Stimulated activated naive CD8-positive, alpha-beta T cell treated with anti-CD3 and anti-CD28 coated beads, Interleukin-15, Interleukin-2, amounts not matched to agents 100 ng/mL and 50 ng/mL, for 24 hours (primary cell): ENCODE data around the gene TGM3.

ENCODE experiments used
- H3K27ac Mint-ChIP-seq: one replicate; pipeline ENCODE4 v1.8.0; 2021; ENCODE audit warnings: mild to moderate bottlenecking, mixed read lengths
- H3K27me3 Mint-ChIP-seq: one replicate; pipeline ENCODE4 v1.8.0; 2021; ENCODE audit warnings: mixed read lengths
- H3K36me3 Mint-ChIP-seq: one replicate; pipeline ENCODE4 v1.8.0; 2021; ENCODE audit warnings: low read depth, mixed read lengths
- H3K4me1 Mint-ChIP-seq: one replicate; pipeline ENCODE4 v1.8.0; 2021; ENCODE audit warnings: low read depth, mixed read lengths
- H3K4me3 Mint-ChIP-seq: one replicate; pipeline ENCODE4 v1.8.0; 2021; ENCODE audit warnings: mild to moderate bottlenecking, mixed read lengths
- H3K9me3 Mint-ChIP-seq: one replicate; pipeline ENCODE4 v1.8.0; 2021; ENCODE audit warnings: mixed read lengths

Gene TGM3

DNA sequence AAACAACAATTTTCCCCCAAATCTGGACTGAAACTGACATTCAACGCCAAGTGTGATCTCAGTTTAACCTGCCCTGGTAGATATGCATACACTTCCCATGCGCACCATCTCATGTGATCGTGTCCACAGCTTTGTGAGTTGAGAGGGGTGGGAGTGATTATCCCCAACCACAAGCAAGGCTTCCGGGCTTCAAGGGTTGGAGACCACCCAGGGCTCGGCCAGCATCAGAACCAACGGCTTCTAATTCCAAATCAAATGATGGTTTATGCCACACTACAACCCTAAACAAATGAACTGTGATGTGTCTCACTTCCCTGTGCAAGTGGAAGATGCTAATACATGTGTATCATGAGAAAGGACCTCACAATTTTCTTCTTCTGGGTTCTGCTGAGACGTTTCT is 515 bp upstream of the TGM3 start:
- no peaks in the 10 kb centered on the region for H3K4me1 Mint-ChIP-seq
- H3K27me3 Mint-ChIP-seq: no peaks in the 10 kb centered on the region
- H3K4me3 Mint-ChIP-seq: no peak overlapping the region
- H3K27ac Mint-ChIP-seq: no peak overlapping the region
- no peaks in the 10 kb centered on the region for H3K36me3 Mint-ChIP-seq
- no peaks in the 10 kb centered on the region for H3K9me3 Mint-ChIP-seq

DNA sequence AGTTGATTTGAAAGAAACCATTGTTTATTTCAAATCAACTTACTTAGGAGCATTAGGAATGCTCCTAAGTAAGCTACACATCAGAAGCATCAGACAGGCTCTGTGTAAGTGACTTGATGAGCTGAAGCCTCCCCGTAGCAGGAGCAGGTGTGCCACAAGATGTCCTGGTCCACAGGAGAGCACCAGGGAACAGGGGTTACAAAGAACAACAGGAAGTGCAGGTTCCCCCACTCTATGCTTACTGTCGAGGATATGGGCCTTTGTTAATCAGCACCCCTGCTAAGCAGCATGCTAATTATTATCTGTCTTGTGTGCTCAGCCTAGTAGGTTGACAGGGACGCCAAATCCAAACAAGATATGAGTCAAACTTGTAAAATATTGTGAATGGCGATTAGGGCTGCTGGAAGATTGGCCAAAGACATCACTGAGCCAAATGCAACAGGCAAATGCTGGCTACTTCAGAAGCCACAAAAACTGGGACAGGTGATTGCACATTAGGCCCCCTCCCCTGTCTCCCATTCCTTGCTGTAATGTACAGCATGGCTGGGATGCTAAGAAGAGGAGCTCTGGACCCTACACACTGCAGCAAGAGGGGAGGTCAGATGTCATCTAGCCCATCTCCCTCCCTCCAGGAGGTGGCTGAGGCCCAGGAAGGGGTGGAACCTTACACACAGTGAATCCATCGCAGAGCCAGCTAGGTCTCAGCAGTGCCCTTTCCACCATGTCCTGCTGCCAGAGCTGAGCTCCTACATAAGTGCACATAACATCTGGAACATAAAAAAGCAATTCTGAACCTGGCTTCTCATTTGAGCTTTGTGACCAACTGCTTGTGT is 939 bp downstream of the TGM3 start:
- no peak overlapping the region for H3K4me3 Mint-ChIP-seq
- H3K4me1 Mint-ChIP-seq: peaks cover 9% of the 10 kb centered on the region
- no peak overlapping the region for H3K27ac Mint-ChIP-seq
- H3K9me3 Mint-ChIP-seq: no peaks in the 10 kb centered on the region
- no peaks in the 10 kb centered on the region for H3K36me3 Mint-ChIP-seq
- H3K27me3 Mint-ChIP-seq: no peaks in the 10 kb centered on the region

DNA sequence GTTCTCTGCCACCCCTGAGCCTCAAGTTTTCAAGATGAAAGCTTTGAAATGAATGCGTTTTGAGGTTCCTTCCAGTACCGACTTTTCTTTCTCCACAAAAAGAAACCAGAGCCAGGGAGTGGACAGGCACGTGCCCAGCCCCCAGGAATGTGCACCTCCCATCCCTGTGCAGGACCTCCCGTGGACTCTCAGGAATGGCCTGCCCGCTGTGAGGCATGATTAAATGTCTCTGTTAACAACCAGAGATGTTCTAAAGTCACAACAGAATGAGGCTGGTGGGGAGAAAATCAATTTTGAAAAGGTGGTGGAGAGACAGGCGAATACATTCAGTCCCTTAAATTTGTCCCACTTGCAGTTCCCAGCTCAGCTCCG is 1.5 kb downstream of the TGM3 start:
- Mint-ChIP-seq H3K36me3 (no peaks in the 10 kb centered on the region), H3K4me1 (peaks cover 9% of the 10 kb centered on the region), H3K27ac (no peak overlapping the region), H3K4me3 (no peak overlapping the region), H3K9me3 (no peaks in the 10 kb centered on the region), H3K27me3 (no peaks in the 10 kb centered on the region)

DNA sequence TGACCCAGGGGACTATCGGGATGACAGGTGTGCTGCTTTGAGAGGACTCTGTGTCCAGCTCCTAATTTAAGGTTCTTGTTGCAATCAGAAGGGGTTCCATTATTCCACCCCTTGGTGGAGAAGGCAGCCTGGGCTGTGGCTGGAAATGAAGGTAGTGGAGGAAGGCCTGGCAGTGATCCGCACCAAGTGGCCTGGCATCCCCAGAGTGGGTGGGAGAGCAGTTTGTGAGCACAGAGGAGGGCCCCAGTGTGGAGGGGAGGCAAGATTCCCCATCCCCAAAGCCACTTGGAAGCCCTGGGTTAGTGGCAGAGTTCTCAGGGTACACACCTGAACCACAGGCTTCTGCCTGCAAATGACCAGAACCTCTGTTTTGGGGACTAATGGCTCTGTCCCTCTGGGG is 2.3 kb downstream of the TGM3 start:
- Mint-ChIP-seq H3K27me3 (peaks cover under 1% of the 10 kb centered on the region), H3K4me3 (no peak overlapping the region), H3K9me3 (no peaks in the 10 kb centered on the region), H3K27ac (no peak overlapping the region), H3K36me3 (no peaks in the 10 kb centered on the region), H3K4me1 (peaks cover 9% of the 10 kb centered on the region)

DNA sequence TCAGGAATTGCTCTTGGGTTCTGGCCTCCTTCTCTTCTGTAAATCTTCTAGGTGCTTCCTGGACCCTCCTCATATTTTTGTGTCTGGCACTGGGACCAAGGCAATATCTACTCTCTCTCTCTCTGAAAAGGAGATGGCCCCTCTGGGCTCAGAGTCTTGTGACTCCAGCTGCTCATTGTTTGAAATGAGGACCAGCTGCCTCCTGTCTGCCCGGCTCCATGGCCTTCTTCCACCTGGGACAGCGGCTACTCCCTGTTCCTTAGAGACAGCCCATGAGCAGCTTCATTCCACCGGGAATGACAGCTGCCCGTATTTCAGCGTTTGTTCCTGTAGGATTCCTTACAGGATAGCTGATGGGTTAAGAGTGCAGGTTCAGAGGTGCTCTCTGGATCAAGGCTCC is 2.9 kb downstream of the TGM3 start:
- H3K27ac Mint-ChIP-seq: no peak overlapping the region
- no peaks in the 10 kb centered on the region for H3K9me3 Mint-ChIP-seq
- H3K36me3 Mint-ChIP-seq: no peaks in the 10 kb centered on the region
- peaks cover 9% of the 10 kb centered on the region for H3K4me1 Mint-ChIP-seq
- peaks cover 3% of the 10 kb centered on the region for H3K27me3 Mint-ChIP-seq
- H3K4me3 Mint-ChIP-seq: no peak overlapping the region

DNA sequence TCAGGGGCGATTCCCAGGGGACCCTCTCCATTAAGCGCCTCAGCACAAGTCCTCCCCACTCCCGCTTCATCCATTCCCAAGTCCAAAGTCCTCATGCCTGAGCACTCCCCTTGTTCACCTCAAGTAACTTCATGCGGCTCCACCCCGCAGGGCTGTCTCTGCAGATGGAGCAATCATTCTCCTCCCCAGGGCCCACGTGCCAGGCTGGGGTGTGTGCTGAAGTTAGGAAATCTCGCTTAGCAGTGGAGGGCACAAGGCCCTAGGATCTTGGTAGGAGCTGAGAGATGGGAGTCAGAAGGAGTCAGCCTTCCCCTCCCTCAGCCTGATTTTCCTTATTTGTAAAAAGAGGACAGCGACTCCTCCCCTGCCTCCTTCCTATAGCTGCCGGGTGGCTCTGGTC is 3.5 kb downstream of the TGM3 start:
- H3K27ac Mint-ChIP-seq: no peak overlapping the region
- no peak overlapping the region for H3K4me3 Mint-ChIP-seq
- peaks cover 3% of the 10 kb centered on the region for H3K27me3 Mint-ChIP-seq
- H3K9me3 Mint-ChIP-seq: no peaks in the 10 kb centered on the region
- H3K36me3 Mint-ChIP-seq: no peaks in the 10 kb centered on the region
- peaks cover 9% of the 10 kb centered on the region for H3K4me1 Mint-ChIP-seq

DNA sequence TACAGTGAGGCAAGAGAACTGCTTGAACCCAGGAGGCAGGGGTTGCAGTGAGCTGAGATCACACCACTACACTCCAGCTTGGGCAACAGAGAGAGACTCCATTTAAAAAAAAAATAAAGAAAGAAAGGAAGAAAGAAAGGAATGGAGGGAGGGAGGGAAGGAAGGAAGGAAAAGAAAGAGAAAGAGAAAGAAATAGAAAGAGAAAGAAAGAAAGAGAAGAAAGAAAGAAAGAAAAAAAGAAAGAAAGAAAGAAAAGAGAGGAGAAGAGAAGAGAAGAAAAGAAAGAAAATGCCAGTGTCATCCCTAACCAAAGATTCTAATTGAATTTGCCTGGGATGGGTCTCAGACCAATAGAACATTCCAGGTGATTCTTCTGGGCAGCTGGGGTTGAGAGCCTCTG is 4.2 kb downstream of the TGM3 start:
- H3K4me1 Mint-ChIP-seq: peaks cover 9% of the 10 kb centered on the region
- H3K27me3 Mint-ChIP-seq: peaks cover 3% of the 10 kb centered on the region
- no peaks in the 10 kb centered on the region for H3K9me3 Mint-ChIP-seq
- H3K36me3 Mint-ChIP-seq: no peaks in the 10 kb centered on the region
- H3K27ac Mint-ChIP-seq: no peak overlapping the region
- no peak overlapping the region for H3K4me3 Mint-ChIP-seq

DNA sequence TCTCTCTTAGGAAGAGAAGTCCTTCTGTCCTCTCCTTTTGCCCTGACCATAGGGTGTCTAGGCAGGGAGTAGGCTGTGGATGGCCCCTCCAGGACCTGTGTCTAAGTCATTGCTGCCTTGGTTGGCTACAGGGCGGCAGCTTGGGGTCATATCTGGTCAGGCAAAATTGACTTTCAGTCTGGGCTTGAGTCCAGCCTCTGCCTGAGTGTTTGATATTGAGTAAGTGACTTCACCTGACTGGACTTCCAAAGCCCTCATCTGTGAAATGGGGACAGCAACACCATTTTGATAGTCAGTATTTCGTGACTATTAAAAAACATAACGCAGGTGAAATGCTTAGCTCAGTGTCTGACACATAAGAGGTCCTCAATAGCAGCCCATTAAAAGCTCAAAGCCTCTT is 4.6 kb downstream of the TGM3 start:
- Mint-ChIP-seq H3K9me3 (no peaks in the 10 kb centered on the region), H3K27me3 (peaks cover 3% of the 10 kb centered on the region), H3K27ac (no peak overlapping the region), H3K36me3 (no peaks in the 10 kb centered on the region), H3K4me3 (no peak overlapping the region), H3K4me1 (peaks cover 9% of the 10 kb centered on the region)

DNA sequence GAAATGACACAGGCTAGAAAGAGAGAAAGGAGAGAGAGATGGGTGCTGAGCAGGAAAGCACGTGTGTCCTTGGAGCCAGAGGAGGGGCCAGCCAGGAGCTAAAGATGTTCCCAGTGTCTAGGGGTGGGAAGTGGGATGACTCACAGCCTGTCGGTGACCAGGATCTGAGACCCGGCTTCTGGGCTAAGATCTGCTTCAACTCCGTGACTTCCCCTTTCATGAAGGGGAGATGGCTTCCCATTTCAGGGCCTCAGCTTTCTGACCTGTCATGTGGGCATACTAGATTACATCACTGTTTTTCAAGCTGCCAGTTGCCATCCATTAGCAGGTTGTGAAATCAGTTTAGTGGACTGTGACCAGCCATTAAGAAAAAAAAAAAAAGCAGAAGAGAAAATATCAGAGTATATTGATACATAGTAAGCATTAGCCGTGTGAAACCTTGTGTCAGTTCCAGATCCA is 5.4 kb downstream of the TGM3 start:
- Mint-ChIP-seq H3K27me3 (peaks cover 3% of the 10 kb centered on the region), H3K36me3 (no peaks in the 10 kb centered on the region), H3K4me1 (peaks cover 9% of the 10 kb centered on the region), H3K4me3 (no peak overlapping the region), H3K9me3 (no peaks in the 10 kb centered on the region), H3K27ac (no peak overlapping the region)

DNA sequence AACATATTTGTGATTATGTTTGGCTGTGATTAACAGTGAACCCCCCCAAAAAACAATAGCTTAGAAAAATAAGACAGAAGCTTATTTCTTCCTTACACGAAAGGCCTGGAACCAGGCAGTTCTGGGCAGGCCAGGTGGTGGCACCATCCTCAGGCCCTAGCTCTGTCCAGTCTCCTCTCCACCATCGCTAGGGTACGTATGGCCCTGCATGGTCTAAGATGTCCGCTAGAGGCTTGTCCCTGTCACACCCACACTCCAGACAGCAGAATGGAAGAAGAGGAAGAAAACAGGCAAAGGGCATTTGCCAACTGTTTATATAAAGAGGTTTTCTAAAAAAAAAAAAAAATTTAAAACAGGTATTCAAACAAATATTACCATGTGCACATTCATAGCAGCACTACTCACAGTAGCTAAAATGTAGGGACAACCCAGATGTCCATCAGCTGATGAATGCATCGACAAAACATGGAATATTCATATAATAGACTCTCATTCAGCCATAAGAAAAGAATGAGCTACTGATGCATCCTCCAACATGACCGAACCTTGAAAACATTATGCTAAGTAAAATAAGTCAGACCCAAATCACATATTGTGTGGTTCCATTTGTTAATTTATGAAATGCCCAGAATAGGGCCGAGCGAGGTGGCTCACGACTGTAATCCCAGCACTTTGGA is 6.7 kb downstream of the TGM3 start:
- Mint-ChIP-seq H3K4me1 (peaks cover 9% of the 10 kb centered on the region), H3K36me3 (no peaks in the 10 kb centered on the region), H3K9me3 (no peaks in the 10 kb centered on the region), H3K27me3 (peaks cover 9% of the 10 kb centered on the region), H3K4me3 (no peak overlapping the region), H3K27ac (no peak overlapping the region)

DNA sequence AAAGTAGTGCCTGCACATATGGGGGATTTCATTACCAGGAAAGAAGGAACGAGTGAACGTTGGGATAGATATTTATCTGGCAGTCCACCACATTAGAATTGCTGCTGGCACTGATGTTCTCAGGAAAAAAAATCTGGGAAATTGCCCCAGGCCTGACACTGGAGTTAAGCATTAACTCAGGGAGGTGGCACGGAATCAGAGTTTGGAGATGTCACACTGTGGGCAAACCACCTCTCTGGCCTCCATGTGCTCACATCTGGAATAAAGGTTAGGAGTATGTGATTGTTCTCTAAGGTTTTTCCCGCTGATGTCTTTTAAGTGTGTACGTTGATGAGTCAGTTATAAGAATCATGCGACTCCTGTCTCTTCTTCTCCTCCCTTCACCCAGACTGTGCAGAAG is 7.9 kb downstream of the TGM3 start:
- H3K27me3 Mint-ChIP-seq: peaks cover 9% of the 10 kb centered on the region
- H3K27ac Mint-ChIP-seq: no peak overlapping the region
- no peak overlapping the region for H3K4me3 Mint-ChIP-seq
- no peaks in the 10 kb centered on the region for H3K9me3 Mint-ChIP-seq
- H3K36me3 Mint-ChIP-seq: no peaks in the 10 kb centered on the region
- H3K4me1 Mint-ChIP-seq: peaks cover 9% of the 10 kb centered on the region

DNA sequence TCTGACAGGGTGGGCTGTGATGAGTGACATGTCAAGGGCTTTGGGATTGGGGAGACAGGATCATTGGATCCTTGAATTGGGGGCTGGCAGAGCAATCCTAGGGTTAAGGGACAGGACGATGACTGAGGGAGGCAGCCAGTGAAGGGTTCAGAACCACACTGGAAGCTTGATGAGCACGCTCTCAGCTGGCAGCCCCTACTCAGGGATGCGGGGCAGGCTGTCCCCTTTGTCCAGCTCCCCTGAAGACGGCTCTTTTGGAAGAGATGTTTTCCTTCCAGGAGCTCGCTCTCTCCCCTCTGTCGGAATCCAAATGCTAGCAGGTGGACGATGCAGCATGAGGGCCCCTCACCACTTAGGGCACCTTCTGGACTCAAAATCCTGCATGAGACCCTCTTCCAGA is 8.4 kb downstream of the TGM3 start:
- Mint-ChIP-seq H3K9me3 (no peaks in the 10 kb centered on the region), H3K4me1 (peaks cover 9% of the 10 kb centered on the region), H3K27ac (no peak overlapping the region), H3K4me3 (no peak overlapping the region), H3K27me3 (peaks cover 9% of the 10 kb centered on the region), H3K36me3 (no peaks in the 10 kb centered on the region)

DNA sequence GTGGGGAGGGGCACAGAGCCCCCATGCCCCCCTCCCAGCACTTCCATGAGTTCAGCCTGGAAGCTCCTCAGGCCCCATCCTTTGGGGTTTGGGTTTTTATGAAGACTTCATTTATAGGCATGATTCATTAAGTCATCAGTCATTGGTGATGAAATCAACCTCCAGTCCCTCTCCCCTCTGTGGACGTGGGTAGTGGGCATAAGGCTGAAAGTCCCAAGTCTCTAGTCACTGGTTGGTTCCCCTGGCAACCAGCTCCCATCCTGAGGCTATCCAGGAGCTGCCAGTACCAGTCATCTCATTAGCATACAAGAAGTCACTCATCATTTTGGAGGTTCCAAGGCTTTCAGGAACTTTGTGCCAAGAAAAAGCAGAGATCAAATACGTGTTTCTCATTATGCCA is 9.2 kb downstream of the TGM3 start:
- H3K27ac Mint-ChIP-seq: no peak overlapping the region
- H3K9me3 Mint-ChIP-seq: no peaks in the 10 kb centered on the region
- H3K27me3 Mint-ChIP-seq: peaks cover 9% of the 10 kb centered on the region
- H3K36me3 Mint-ChIP-seq: no peaks in the 10 kb centered on the region
- H3K4me1 Mint-ChIP-seq: peaks cover 9% of the 10 kb centered on the region
- H3K4me3 Mint-ChIP-seq: no peak overlapping the region

DNA sequence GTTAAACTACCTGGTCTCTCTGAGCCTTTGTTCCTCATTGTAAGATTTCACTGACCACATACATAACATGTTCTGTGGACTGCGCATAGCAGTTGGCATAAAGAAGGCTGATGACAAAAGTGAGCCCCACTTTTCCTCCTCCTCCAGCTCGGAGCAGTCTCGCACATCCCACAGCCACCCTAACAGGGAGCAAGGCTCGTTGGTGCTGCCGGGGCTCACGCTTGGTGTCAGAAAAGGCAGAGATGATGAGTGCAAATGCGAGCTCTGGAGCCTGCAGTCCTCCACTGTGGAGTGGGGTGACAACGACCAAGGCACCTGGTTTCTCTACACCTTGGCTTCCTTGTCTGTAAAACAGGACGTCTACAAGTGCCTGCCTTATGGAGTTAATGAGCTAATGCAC is 9.7 kb downstream of the TGM3 start:
- Mint-ChIP-seq H3K36me3 (no peaks in the 10 kb centered on the region), H3K27me3 (peaks cover 9% of the 10 kb centered on the region), H3K27ac (no peak overlapping the region), H3K9me3 (no peaks in the 10 kb centered on the region), H3K4me3 (no peak overlapping the region), H3K4me1 (peaks cover 9% of the 10 kb centered on the region)

DNA sequence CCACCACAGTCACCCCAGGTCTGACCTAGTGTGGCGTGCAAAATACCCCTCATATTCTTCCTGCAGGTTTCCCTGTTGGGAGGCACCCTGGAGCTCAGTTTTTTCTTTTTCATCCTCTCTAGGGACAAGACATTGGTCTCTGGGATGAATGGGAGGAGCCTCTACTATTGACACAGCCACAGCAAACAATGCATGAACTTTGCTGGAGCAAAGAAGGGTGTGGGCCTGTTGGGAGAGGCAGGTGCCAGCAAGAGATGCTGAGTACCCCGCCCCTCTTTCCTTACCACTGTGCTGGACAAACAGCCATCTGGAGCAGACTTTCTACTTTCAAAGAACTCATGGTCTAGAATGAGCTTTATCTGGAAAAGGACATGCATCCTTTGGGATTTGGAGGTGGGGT is 10.1 kb downstream of the TGM3 start:
- Mint-ChIP-seq H3K4me1 (peaks cover 6% of the 10 kb centered on the region), H3K4me3 (no peak overlapping the region), H3K36me3 (no peaks in the 10 kb centered on the region), H3K27ac (no peak overlapping the region), H3K27me3 (peaks cover 9% of the 10 kb centered on the region), H3K9me3 (no peaks in the 10 kb centered on the region)

DNA sequence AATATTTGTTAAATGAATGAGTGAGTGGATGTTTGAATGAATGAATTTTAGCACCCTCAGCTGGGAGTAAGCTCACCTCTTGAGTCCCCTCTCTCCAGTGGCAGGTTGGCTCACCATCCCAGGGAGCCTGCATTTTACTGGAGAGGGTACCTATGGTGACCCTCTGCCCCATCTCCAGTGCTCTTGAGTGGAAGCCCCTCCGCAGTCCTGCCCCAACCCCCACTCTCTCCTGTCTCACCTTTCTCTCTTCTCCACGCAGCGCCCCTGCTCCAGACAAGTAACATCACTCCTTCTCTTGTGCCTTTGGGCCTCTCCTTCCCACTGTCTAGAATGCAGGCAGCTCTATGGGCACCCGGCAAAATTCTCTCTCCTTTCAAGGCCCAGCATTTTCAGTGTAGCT is 11.3 kb downstream of the TGM3 start:
- no peak overlapping the region for H3K27ac Mint-ChIP-seq
- no peaks in the 10 kb centered on the region for H3K36me3 Mint-ChIP-seq
- H3K27me3 Mint-ChIP-seq: peaks cover 9% of the 10 kb centered on the region
- no peaks in the 10 kb centered on the region for H3K9me3 Mint-ChIP-seq
- H3K4me1 Mint-ChIP-seq: no peaks in the 10 kb centered on the region
- no peak overlapping the region for H3K4me3 Mint-ChIP-seq
